NB4 (cell line): ENCODE data around the gene TPO.

Experiments
- CTCF ChIP-seq: IDR thresholded peaks from one replicate; pipeline ENCODE4 v1.5.1; 2012; ENCODE audit warnings: low read depth, low read length
- MAX ChIP-seq: IDR thresholded peaks from 2 replicates; pipeline ENCODE4 v1.6.1; 2011; ENCODE audit warnings: low read depth, low read length
- MYC ChIP-seq: IDR thresholded peaks from 2 replicates; pipeline ENCODE4 v1.6.1; 2011; ENCODE audit warnings: low read depth, low read length
- POLR2A ChIP-seq: IDR thresholded peaks from 2 replicates; pipeline ENCODE4 v1.6.1; 2011; ENCODE audit warnings: mild to moderate bottlenecking; ENCODE audit not compliant: insufficient read length; ENCODE audit errors: extremely low read depth

GRCh38 chr2:1572638-1573037 lies 159.4 kb downstream of the TPO start:
- TF ChIP-seq CTCF (no peak), POLR2A (no peak), MYC (no peak), MAX (no peak)
